Sciatic nerve (tissue), 2 donors: ENCODE data around the gene FOXD2. TPM values are rescaled to one million over a fixed set of nuclear protein-coding genes. Genes with fewer than 3 reads are reported as not detected.

Source experiments
- ATAC-seq: fragments of 200-7000 bp; cut with Tn5 transposase; one replicate; pipeline ENCODE4 v1.9.1; 2020; ENCODE audit warnings: mild to moderate bottlenecking, moderate library complexity
- DNase-seq: peaks from one replicate; pipeline ENCODE4 v3.0.0-alpha.2; 2020; ENCODE audit warnings: low spot score
- intact Hi-C: fragments of 100-400 bp; cut with DNase I; formaldehyde crosslinking; loops from one replicate; pipeline ENCODE4 v1.14.2; 2022
- total RNA-seq: library from RNA; stranded (reverse); fragmentation: NEBNext Ultra II Directional; extraction: Animal tissue kit (Norgen Biotek cat#: 25700); gene quantifications from one replicate; pipeline ENCODE4 v1.2.1, GENCODE V29; 2021
- donor health status: DM: no; HTN: no; CAD: no.
- donor health status: DM: no; HTN: no; CAD: no.

FOXD2 gene
- total RNA-seq, 1 donor from 2014 or later: 12.3 TPM

DNA sequence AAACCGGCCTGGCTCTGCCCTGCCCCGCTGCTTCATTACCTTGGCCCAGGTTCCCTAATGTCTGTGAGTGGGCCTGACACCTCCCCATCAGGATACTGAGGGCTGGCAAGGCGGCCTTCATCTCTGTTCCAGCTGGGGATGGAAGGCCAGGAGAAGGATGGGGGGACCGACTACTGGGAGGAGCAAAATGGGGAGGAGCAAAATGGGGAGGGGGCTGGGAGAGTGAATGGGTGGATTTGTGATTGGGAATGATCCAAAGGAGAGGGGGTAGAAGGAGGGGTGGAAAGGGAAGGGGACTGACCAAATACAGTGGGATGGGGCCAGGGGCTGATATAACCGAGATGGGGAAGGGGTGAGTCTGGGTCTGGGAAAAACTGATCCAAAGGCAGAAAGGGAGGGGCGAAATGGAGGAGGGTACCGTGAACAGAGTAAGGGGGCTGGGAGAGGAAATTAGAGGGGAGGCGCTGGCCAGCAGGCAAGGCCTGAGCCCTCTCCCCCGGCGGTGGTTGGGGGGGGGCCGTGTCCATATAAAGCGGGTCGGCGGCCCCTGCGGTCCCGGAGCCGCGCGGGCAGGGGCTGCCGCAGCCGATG lies 22.0 kb upstream of the FOXD2 start, which contains the start of gene FOXE3:
Gene FOXE3, plus strand, starts transcription at position 558 of the 591 bp plus-strand sequence. Its CDS starts 31 bp downstream, at position 589.
- intact Hi-C loops: no loop called here

GRCh38 chr1:47416319-47417169 lies 21.3 kb upstream of the FOXD2 start:
- ATAC-seq: no peak
- intact Hi-C loops: no loop called here
- DNase-seq: no peak

More for the DNA sequence above, 22.0 kb upstream of the FOXD2 start, which contains the start of gene FOXE3:
- DNase-seq (no peak), ATAC-seq (no peak)

DNA sequence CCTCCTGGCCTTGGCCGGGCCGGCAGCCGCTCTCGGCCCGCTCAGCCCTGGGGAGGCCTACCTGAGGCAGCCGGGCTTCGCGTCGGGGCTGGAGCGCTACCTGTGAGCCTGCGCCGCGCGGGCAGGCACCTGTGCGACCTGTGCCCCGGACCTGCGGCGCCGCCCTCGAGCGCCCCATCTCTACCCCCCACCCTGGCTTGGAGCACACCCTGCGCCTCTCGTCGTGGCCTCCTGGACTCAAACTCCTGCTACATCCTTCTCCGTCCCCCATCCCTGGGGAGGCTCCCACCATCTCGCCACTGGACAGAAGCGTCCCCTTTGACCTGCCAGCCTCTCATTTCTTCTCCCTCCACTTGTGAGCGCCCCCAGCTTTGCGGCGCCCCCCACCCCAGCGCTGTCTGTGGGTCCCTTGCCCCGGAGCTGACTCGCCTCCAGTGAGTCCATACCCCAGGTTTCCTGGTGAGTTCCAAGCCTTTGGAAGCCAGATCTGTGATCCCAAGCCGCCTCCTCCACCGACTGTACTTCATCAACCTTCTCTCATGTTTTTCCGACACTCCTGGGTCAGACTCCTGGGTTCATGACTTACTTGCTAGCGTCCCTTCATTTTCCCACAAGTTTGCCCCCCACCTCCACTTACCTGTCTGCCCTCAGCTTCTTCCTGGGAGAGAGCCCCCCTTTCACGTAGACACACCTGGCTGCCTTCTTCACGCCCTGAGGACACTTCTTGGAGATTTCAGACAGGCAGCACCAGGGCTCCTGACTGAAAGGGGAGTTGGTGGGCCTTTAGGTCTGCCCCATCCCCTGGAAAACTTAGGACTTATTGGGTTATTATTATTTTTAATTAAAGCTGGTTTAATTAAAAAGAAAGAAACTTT lies 20.4 kb upstream of the FOXD2 start:
- ATAC-seq (no peak), DNase-seq (no peak)
- intact Hi-C loops: no loop called here

DNA sequence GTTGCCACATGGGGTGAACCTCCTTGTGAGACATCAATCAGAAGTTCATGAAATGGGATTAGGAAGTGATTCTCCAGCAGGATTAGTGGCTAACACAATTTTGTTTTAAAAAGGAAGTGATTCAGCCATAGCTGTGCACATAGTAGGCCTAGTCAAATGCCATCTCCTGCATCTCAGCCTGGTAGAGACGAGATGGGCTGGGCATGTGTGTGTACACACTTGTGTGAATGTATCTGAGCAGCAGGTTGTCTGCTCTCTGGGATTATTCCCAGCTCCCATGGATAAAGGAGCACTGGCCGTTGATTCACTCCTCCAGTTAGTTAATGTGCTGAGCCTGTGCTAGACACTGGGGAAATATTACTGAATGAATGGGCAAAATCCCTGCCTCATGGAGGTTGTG lies 19.7 kb upstream of the FOXD2 start:
- intact Hi-C loops: no loop called here
- no peak for ATAC-seq
- DNase-seq: no peak

DNA sequence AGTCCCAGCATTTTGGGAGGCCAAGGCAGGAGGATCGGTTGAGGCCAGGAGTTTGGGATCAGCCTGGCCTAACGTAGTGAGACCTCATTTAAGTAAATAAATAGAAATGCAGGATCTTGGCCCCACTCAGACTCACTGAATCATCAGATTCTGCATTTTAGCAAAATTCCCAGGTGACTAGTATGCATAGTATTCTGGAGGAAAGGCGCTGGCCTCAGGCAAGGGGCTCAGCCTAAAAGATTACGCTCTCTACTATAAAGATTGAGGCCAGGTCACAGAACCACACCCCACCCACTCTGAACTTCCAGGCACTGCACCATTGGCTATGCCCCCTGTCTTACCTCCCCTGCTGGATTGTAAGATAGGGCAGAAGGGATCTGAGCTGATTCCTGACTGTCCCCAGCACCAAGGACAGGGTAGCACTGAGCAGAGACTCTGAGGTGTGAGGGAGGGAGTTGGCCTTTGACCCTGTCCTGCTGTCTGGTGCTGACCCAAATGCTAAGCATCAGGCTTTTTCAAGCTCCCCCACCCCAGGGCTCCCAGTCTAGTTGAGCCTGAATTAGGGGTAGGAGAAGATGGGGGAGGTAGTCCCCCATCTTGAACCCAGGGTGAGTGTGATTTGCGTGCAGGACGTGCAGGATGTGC lies 19.0 kb upstream of the FOXD2 start:
- intact Hi-C loops: no loop called here
- DNase-seq (no peak), ATAC-seq (no peak)

GRCh38 chr1:47420547-47420946 lies 17.3 kb upstream of the FOXD2 start:
- DNase-seq: no peak
- ATAC-seq: no peak
- intact Hi-C loops: no loop called here

GRCh38 chr1:47423872-47424271 lies 14.0 kb upstream of the FOXD2 start:
- no peak for DNase-seq
- intact Hi-C loops: no loop called here
- no peak for ATAC-seq

GRCh38 chr1:47424336-47424982 lies 13.4 kb upstream of the FOXD2 start:
- intact Hi-C loops: no loop called here
- DNase-seq (no peak), ATAC-seq (peak; percentile 62)

- intact Hi-C loops: no loop called here
- DNase-seq (no peak), ATAC-seq (peak; percentile 46)
Measured at GRCh38 chr1:47431534-47431933, 6.3 kb upstream of the FOXD2 start.

DNA sequence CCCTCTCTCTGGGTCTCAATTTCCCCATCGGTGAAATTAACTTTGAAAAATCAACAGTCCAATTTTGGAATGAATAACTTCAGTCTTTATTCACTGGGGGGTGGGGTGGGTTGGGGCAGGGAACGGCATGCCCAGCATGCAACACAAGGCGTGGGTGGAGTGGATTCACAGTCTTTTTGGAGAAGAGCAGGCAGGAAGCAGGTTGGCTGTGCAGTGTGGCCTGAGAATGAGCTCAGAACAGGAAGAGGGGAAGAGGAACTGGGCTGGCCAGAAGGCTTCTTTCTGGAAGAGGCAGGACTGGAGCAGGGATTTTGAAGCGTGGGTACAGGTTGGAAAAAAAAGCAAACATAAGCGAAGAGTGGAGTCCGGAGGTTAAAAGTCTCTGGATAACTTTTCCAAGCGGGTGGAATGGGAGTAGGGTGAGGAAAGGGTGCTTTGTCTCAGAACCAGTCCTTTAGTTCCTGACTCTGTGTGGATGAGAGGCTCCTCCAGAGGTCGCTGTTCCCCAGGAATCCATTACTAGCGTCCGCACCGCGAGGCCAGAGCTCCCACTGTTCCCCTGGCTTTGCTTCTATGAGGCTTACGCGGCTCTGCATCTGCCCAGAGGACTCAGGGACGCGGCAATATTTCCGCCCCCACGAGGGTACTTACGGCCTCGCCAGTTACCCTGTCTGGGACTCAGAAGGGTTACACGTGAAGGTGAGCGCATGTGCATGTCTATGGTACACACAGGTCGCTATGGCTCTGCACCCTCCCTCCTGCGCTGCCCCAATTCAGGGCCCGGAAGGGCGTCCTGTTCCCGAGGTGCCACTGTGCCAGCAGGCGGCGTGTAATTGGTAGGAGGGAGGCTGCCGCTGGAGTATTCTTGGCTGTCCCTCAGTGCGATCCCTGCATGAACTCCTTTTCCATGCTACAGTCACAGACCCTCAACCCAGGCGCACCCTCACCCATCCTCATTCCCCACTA lies 5.5 kb upstream of the FOXD2 start:
- peak; percentile 93 for DNase-seq
- intact Hi-C loops: no loop called here
- ATAC-seq: peak; percentile 81

GRCh38 chr1:47433037-47433421 lies 4.8 kb upstream of the FOXD2 start:
- DNase-seq (no peak), ATAC-seq (no peak)
- intact Hi-C loops: no loop called here

GRCh38 chr1:47433477-47434050 lies 4.3 kb upstream of the FOXD2 start:
- intact Hi-C loops: no loop called here
- ATAC-seq (no peak), DNase-seq (no peak)

DNA sequence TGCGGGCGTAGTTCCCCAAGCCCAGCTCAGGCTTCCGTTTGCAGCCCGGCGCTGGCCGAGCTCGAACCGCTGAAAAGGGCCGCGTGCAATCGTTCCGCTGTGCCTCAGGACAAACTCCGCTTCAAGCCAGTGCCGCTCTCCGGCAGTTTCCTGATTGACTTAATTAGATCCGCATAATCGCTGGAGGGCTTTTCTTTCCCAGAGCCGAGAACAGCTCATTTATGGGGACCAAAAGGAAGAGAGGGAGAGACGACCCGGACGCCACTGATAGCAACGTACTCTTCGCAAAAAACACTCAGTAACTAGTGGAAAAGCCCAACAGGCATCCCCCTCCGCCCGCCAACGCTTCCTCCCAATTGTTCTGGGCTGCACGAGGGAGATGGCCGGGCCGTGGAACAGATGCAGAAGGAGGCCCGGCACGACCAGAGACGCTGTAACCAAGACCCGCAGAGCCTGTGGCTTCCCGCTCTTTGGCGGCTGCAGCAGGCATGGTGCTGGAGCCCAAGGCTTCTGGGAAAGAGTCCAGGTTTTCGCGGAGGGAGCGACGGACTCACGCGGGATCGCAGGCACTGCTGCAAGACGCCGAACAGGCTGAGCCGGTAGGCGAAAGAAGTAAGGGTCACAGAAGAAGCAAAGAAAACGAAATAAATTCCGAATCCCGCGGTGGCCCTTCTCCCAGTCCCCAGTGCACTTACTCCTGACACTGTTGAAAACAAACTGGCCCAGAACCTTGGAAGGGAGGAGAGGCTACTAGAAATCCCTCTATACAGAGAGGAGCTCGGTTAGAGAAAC lies 3.6 kb upstream of the FOXD2 start:
- peak; percentile 12 for ATAC-seq
- intact Hi-C loops: no loop called here
- DNase-seq: peak; percentile 81

- DNase-seq (no peak), ATAC-seq (no peak)
- intact Hi-C loops: loop anchor here (5.0 kb wide), 1 partner anchor 267 kb away; no protein-coding TSS in a partner anchor
Measured at GRCh38 chr1:47435506-47436303, 2.1 kb upstream of the FOXD2 start.

DNA sequence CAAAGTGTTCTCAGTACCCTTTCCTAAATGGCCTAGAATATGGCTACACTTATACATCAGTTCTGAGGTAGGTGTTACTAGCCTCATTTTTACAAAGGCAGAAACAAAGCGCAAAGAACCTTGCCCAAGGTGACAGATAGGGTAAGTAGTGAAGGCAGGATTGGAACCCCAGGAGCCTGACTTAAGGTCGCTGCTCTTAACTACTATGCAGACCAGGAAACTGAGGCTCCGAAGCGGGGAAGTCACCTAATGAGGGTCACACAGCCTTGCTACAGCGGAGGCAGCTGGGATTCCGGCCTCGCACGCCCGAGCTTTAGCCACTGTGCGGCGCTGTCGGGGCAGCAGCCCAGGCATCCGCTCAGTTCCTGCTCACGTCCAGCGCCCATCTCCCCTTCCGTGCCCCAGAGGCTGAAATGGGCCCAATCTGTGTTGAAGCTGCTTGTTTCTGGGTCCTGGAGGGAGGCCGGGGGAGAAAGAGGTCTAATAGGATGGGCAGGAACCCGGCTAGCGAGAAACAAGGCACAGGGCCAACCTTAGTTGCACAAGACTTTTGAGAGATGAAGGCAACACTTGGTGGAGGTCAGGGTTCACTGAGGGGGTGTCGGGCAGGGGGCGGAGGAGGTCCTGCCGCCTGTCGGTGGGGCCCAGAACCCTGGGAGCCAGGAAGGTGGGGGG lies 1.4 kb upstream of the FOXD2 start:
- peak; percentile 59 for ATAC-seq
- intact Hi-C loops: loop anchor here (5.0 kb wide), 1 partner anchor 266 kb away; no protein-coding TSS in a partner anchor
- DNase-seq: peak; percentile 90
